Endothelial cell (in vitro differentiated cells): Measurements from ENCODE around the gene DGCR6L. TPM values are rescaled to one million over a fixed set of nuclear protein-coding genes. Genes with fewer than 3 reads are reported as not detected.
A peak's percentile ranks its signal among the peaks of the same experiment; 100 is the strongest.
"Not testable (repeated sequence)": the region's sequence is repeated elsewhere in the genome, so short reads cannot be mapped to it uniquely, and the experiment has no call there.

Experiments used
- DNase-seq: peaks from one replicate; pipeline ENCODE4 v3.0.0; 2021; ENCODE audit warnings: low spot score
- H3K27ac Mint-ChIP-seq: one replicate; pipeline ENCODE4 v1.8.0; 2021; ENCODE audit warnings: mixed read lengths, inconsistent platforms; ENCODE audit not compliant: unreplicated experiment
- H3K27me3 Mint-ChIP-seq: one replicate; pipeline ENCODE4 v1.8.0; 2021; ENCODE audit warnings: mild to moderate bottlenecking, moderate library complexity, mixed read lengths, inconsistent platforms; ENCODE audit not compliant: unreplicated experiment
- H3K36me3 Mint-ChIP-seq: one replicate; pipeline ENCODE4 v1.8.0; 2021; ENCODE audit warnings: mild to moderate bottlenecking, low read depth, mixed read lengths, inconsistent platforms; ENCODE audit not compliant: unreplicated experiment
- H3K4me1 Mint-ChIP-seq: one replicate; pipeline ENCODE4 v1.8.0; 2021; ENCODE audit warnings: mild to moderate bottlenecking, mixed read lengths, inconsistent platforms; ENCODE audit not compliant: unreplicated experiment
- H3K4me3 Mint-ChIP-seq: one replicate; pipeline ENCODE4 v1.8.0; 2021; ENCODE audit warnings: mild to moderate bottlenecking, mixed read lengths, inconsistent platforms; ENCODE audit not compliant: unreplicated experiment
- H3K9me3 Mint-ChIP-seq: one replicate; pipeline ENCODE4 v1.8.0; 2021; ENCODE audit warnings: mixed read lengths, inconsistent platforms; ENCODE audit not compliant: unreplicated experiment
- total RNA-seq: library from RNA; stranded (reverse); fragmentation: NEBNext Ultra II Directional; extraction: Animal tissue kit (Norgen Biotek cat#: 25700); gene quantifications from one replicate; pipeline ENCODE4 v1.2.1, GENCODE V29; 2021; ENCODE audit not compliant: unreplicated experiment
- TF ChIP-seq, protein P1 (sequence below): fragments of 200-600 bp; sonication (generic); IDR thresholded peaks from one replicate; pipeline ENCODE4 v1.5.0; 2021; ENCODE audit warnings: antibody characterized with exemption; ENCODE audit not compliant: unreplicated experiment

DGCR6L gene
- total RNA-seq, 1 donor from 2014 or later: 54.2 TPM

DNA sequence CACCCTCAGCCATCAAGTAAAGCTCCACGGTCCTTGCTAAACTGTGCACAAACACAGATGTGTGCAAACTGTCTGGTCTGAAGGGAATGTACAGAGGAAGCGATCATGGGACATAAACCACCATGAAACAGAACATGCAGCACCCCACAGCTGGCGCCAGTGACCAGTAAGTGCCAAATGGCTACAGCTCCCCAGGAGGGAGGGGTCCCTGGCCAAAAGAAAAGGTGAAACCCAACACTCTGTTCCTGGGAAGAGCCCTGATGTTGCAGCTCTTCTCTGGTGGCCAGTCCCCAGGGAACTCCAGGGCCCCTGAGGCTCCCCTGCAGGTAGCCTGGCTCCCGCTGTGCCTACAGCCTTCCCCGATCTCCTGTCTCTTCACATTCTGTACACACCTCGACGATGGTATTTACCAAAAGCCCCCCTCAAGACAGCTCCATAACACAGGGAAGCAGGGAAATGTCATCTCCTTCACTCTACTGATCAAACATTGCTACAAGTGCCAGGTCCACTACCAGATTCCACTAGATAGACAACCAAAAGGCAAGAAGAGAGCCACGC lies 2.9 kb downstream of the DGCR6L start:
- Mint-ChIP-seq H3K4me3 (no peak overlapping the region), H3K27ac (no peak overlapping the region)

DNA sequence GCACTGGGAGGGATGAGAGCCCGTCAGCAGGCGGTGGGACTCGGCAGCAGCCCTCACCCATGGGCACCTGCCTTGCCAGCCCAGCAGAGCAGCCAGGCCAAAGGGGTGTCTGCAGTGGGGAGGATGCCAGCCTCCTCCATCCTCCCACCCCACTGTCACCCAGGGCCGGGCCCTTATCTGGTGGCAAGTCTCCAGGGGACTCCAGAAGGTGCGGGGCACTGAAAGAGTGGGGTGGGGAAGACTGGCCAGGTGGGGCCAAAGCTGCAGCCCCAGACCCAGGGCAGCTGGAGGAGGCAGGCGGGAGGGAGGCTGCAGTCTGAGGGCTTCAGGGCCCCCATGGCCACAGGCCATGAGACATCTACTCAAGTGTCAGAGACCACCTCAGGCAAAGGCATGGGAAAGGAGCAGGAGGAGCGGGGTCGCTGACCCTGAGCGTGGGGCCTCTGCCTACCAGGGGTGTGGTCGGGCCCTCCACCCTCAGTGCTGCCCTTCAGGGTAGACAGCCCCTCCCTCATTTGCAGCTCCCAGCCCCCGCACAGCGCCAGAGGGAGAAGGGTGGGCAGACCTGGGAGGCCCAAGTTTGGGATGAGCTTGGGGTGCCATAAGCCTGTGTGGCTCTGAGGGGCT lies 3.5 kb downstream of the DGCR6L start:
- Mint-ChIP-seq H3K27ac (no peak overlapping the region), H3K9me3 (no peaks in the 10 kb centered on the region), H3K4me3 (no peak overlapping the region), H3K27me3 (peaks cover 5% of the 10 kb centered on the region), H3K4me1 (peaks cover 14% of the 10 kb centered on the region), H3K36me3 (no peaks in the 10 kb centered on the region)
- TF ChIP-seq, protein P1, sequence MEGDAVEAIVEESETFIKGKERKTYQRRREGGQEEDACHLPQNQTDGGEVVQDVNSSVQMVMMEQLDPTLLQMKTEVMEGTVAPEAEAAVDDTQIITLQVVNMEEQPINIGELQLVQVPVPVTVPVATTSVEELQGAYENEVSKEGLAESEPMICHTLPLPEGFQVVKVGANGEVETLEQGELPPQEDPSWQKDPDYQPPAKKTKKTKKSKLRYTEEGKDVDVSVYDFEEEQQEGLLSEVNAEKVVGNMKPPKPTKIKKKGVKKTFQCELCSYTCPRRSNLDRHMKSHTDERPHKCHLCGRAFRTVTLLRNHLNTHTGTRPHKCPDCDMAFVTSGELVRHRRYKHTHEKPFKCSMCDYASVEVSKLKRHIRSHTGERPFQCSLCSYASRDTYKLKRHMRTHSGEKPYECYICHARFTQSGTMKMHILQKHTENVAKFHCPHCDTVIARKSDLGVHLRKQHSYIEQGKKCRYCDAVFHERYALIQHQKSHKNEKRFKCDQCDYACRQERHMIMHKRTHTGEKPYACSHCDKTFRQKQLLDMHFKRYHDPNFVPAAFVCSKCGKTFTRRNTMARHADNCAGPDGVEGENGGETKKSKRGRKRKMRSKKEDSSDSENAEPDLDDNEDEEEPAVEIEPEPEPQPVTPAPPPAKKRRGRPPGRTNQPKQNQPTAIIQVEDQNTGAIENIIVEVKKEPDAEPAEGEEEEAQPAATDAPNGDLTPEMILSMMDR: no peak
- DNase-seq: peak; percentile 3

More for the DNA sequence above, 2.9 kb downstream of the DGCR6L start:
- TF ChIP-seq, protein P1: no peak
- no peak for DNase-seq
- Mint-ChIP-seq H3K9me3 (no peaks in the 10 kb centered on the region), H3K36me3 (no peaks in the 10 kb centered on the region), H3K4me1 (peaks cover 14% of the 10 kb centered on the region), H3K27me3 (peaks cover 6% of the 10 kb centered on the region)

DNA sequence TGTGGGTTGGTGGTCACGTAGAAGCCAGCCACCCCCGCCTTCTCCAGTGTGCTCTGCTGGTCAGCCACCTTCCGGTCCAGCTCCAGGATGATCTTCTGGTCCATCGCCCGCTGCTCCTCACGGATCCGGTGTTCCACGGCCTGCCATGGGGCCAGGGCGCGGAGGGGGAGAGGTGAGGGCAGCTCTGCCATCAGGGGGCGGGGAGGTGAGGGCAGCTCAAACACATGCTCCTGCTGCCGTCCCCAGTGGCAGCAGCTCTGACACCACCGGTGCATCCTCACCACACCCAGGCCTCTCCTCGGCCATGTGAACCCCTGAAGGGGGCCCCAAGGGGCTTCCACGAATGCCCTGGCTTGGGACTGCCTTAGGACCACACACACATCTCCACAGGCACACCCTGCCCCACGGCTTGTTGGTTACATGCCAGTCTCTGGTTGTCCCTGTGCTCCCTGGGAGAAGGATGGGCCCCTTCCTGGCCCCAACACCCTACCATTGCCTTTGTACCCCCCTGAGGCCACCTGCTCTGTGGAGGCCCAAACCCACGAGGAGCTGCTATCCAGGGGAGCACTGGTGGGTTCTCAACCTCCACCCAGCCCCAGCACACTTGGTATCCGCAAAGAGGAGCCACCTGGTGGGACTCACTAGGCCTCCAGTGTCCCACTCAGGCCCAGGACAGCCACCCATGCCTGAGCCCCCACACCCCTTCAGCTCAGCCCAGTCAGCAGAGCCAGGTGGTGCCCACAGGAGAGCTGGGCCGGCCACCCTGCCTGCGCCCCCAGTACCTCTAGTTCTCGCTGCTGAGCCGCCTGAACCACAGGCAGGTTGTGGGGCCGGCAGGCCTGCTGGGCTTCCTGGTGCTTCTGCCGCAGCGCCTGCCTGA lies 4.3 kb downstream of the DGCR6L start:
- TF ChIP-seq, protein P1: no peak
- Mint-ChIP-seq H3K4me1 (peaks cover 10% of the 10 kb centered on the region), H3K27ac (no peak overlapping the region), H3K36me3 (no peaks in the 10 kb centered on the region), H3K4me3 (no peak overlapping the region), H3K27me3 (peaks cover 3% of the 10 kb centered on the region), H3K9me3 (no peaks in the 10 kb centered on the region)
- DNase-seq: no peak

DNA sequence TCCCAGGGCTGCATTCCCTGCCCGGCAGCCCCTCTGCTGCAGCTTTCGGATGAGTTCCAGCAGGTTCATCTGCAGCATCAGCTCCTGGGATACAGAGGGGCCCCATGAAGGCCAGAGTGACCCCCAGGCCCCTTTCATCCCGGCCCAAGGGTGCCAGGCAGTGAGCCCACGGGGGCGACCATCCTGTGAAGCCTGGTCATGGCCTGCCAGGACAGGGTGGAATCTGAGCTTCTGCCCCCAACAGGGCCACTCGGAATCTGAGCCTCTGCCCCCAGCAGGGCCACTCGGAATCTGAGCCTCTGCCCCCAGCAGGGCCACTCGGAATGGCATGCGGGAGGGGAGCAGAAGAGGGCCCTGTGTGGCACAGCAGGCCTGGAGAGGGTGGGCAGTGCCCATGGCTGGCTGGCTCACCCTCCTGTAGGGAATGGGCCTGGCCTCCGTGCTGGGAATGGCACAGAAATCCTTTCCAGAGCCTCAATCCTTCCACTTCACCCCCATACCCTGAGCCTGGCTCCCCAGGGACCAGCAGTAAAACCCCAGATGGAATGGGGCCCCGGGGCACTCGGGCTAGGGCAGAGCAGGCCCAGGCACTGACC lies 5.0 kb downstream of the DGCR6L start:
- not testable (repeated sequence) for H3K9me3 Mint-ChIP-seq, H3K36me3 Mint-ChIP-seq, H3K4me1 Mint-ChIP-seq, H3K4me3 Mint-ChIP-seq, H3K27ac Mint-ChIP-seq, H3K27me3 Mint-ChIP-seq
- peak; percentile 2 for DNase-seq

DNA sequence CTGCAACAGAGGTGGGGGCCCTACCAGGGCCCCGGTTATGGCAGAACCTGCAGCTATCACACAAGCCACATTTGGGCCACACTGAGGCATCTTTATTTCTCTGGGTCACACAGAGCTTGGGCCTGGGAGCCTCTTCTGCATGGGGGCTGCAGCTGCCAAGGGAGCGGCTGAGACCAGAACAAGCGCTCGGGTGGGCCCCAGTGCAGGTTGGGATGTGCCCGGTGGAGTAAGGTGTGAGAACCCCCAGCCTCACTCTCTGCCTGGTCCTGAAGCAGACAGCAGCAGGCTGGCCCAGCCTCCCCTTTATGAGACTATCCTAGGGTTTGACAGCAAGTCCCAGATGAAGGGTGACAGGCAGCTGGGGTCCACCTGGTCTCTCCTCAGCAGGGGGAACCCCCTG lies 5.7 kb downstream of the DGCR6L start:
- H3K9me3 Mint-ChIP-seq, H3K4me1 Mint-ChIP-seq, H3K27me3 Mint-ChIP-seq, H3K27ac Mint-ChIP-seq, H3K4me3 Mint-ChIP-seq, H3K36me3 Mint-ChIP-seq, DNase-seq: not testable (repeated sequence)
